ENCODE results near the gene RPUSD3.

DNA sequence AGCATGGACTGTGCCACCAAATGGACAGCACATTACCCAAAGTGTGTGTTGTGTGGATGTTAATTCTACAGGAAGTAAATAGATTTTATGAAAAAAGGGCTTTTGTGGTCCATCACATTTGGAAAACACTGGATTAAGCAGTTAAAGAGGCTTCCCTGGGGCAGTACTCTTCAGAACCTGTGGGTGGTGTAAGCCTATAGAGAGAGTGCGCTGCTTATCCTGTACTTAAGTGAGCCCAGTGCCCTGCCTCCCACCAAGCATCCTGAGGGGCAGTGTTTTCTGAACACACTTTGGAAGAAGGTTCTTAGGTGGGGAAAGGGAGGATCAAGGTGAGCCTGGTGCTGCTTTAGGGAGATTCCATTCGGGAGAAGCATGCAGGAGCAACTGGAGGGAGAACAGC lies 22.9 kb downstream of the RPUSD3 start:
- TF ChIP-seq TCF7L2 (IDR thresholded peaks at IDR 0.05; ENCODE audit: low read depth, low read length) (no peak), SMAD3 (CRISPR knock-in tag; conservative IDR thresholded peaks at IDR 0.05) (no peak), POLR2AphosphoS5 (IDR thresholded peaks at IDR 0.05; ENCODE audit: control insufficient read depth, insufficient read depth, low read depth, low read length) (no peak), SIN3B (IDR thresholded peaks at IDR 0.05; ENCODE audit: low read depth) (no peak), POLR2A (conservative IDR thresholded peaks at IDR 0.05) (no peak)
- TF ChIP-seq, protein P1, sequence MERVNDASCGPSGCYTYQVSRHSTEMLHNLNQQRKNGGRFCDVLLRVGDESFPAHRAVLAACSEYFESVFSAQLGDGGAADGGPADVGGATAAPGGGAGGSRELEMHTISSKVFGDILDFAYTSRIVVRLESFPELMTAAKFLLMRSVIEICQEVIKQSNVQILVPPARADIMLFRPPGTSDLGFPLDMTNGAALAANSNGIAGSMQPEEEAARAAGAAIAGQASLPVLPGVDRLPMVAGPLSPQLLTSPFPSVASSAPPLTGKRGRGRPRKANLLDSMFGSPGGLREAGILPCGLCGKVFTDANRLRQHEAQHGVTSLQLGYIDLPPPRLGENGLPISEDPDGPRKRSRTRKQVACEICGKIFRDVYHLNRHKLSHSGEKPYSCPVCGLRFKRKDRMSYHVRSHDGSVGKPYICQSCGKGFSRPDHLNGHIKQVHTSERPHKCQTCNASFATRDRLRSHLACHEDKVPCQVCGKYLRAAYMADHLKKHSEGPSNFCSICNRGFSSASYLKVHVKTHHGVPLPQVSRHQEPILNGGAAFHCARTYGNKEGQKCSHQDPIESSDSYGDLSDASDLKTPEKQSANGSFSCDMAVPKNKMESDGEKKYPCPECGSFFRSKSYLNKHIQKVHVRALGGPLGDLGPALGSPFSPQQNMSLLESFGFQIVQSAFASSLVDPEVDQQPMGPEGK (CRISPR knock-in tag; IDR thresholded peaks at IDR 0.05; ENCODE audit: borderline replicate concordance): no peak

Data from K562 (cell line).